ENCODE results near the gene CFAP107.

CFAP107 gene

GRCh38 chr1:12745126-12745991 is 641 bp upstream of the CFAP107 start:
- no peak for DNase-seq

GRCh38 chr1:12748778-12749355 is 2.9 kb downstream of the CFAP107 start:
- DNase-seq, result no peak

- DNase-seq, result no peak
Observed at GRCh38 chr1:12754738-12755137, 8.7 kb downstream of the CFAP107 start.

- DNase-seq, result no peak
Observed at GRCh38 chr1:12756273-12756672, 10.3 kb downstream of the CFAP107 start.

GRCh38 chr1:12756768-12757413 is 10.9 kb downstream of the CFAP107 start:
- no peak for DNase-seq

GRCh38 chr1:12757836-12758235 is 11.8 kb downstream of the CFAP107 start:
- no peak for DNase-seq

- no peak for DNase-seq
Observed at GRCh38 chr1:12760256-12760795, 14.3 kb downstream of the CFAP107 start.

- no peak for DNase-seq
Observed at GRCh38 chr1:12761781-12762180, 15.8 kb downstream of the CFAP107 start.

GRCh38 chr1:12762766-12763165 is 16.8 kb downstream of the CFAP107 start:
- no peak for DNase-seq

GRCh38 chr1:12763479-12763878 is 17.5 kb downstream of the CFAP107 start:
- no peak for DNase-seq

- DNase-seq, result no peak
Observed at GRCh38 chr1:12764016-12764415, 18.0 kb downstream of the CFAP107 start.

- no peak for DNase-seq
Observed at GRCh38 chr1:12769031-12769430, 23.0 kb downstream of the CFAP107 start.

GRCh38 chr1:12769976-12770505 is 24.0 kb downstream of the CFAP107 start:
- no peak for DNase-seq

GRCh38 chr1:12770620-12771019 is 24.6 kb downstream of the CFAP107 start:
- no peak for DNase-seq

- DNase-seq, result no peak
Observed at GRCh38 chr1:12771186-12771585, 25.2 kb downstream of the CFAP107 start.

GRCh38 chr1:12772520-12772919 is 26.5 kb downstream of the CFAP107 start:
- no peak for DNase-seq

GRCh38 chr1:12773438-12773837 is 27.4 kb downstream of the CFAP107 start, which contains the start of gene PRAMEF12:
Gene PRAMEF12 (plus strand): TSS chr1:12773738. CDS start chr1:12774868, 1,130 bp downstream.
- no peak for DNase-seq

- DNase-seq, result no peak
Observed at GRCh38 chr1:12774801-12775345, 28.9 kb downstream of the CFAP107 start.

- no peak for DNase-seq
Observed at GRCh38 chr1:12775443-12775842, 29.4 kb downstream of the CFAP107 start.

GRCh38 chr1:12776801-12777557 is 31.0 kb downstream of the CFAP107 start:
- DNase-seq, result no peak

GRCh38 chr1:12778061-12778460 is 32.1 kb downstream of the CFAP107 start:
- DNase-seq, result no peak

- DNase-seq, result no peak
Observed at GRCh38 chr1:12778907-12779306, 32.9 kb downstream of the CFAP107 start.
